ENCODE results near the gene TRPM1. TPM values are rescaled to one million over a fixed set of nuclear protein-coding genes. Genes with fewer than 3 reads are reported as not detected.

Gene TRPM1
- polyA plus RNA-seq, 3 donors: 0.03 to 0.04 TPM; not detected in 1

DNA sequence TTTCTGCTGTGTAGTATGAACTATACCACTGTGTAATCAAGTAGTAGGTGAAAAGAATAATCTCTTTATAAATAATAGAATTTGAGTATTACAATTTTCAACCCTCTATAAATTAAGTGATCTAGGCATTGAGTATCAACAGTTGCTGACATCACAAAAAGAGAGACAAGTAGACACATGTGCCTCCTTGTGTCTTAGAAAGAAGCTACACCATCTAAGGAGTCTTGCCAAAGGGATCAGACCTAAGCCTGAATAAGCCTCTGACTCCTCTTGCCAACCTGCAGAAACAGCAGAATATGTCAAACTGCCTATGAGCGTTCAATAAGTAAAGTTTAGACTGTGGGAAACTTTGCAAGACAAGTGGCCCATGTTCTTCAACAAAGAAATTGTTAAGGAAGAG, 104.3 kb downstream of the TRPM1 start:
- H3K4me1 ChIP-seq (ENCODE audit: control insufficient read depth in 1 of 2, insufficient read depth in 2 of 2, low read length in 2 of 2): peaks cover 0 to 3% of the 10 kb centered on the region in 2 donors
- DNase-seq: no peak
- Mint-ChIP-seq H3K4me1 (peaks cover 9% of the 10 kb centered on the region), H3K4me3 (no peak overlapping the region), H3K9me3 (peaks cover 0 to 6% (median 3%) of the 10 kb centered on the region in 7 donors), H3K27me3 (ENCODE audit: low read depth in 3 of 3) (peaks cover 3 to 8% (median 6%) of the 10 kb centered on the region in 3 donors), H3K36me3 (no peaks in the 10 kb centered on the region), H3K27ac (no peak overlapping the region)
- H4K20me1 ChIP-seq (ENCODE audit: insufficient read depth, low read length): no peaks in the 10 kb centered on the region
- no CpG with 5 or more reads among the region's 1 CpG for WGBS (ENCODE audit: insufficient coverage)
- H3K9ac ChIP-seq (ENCODE audit: insufficient read depth, low read length, poor library complexity, severe bottlenecking): no peak overlapping the region
- H3K9me3 ChIP-seq (replicated peaks in 1 of 2; ENCODE audit: control insufficient read depth in 1 of 2, insufficient read depth in 1 of 2, low read length in 2 of 2): peaks cover 0 to 3% of the 10 kb centered on the region in 2 donors
- H3K4me3 ChIP-seq (replicated peaks in 1 of 3; ENCODE audit: low read depth in 2 of 3, low read length in 3 of 3): no peak overlapping the region
- no peak overlapping the region for H3K4me2 ChIP-seq (replicated peaks; ENCODE audit: extremely low read depth, low read length, poor library complexity, severe bottlenecking)
- TF ChIP-seq, protein P1, sequence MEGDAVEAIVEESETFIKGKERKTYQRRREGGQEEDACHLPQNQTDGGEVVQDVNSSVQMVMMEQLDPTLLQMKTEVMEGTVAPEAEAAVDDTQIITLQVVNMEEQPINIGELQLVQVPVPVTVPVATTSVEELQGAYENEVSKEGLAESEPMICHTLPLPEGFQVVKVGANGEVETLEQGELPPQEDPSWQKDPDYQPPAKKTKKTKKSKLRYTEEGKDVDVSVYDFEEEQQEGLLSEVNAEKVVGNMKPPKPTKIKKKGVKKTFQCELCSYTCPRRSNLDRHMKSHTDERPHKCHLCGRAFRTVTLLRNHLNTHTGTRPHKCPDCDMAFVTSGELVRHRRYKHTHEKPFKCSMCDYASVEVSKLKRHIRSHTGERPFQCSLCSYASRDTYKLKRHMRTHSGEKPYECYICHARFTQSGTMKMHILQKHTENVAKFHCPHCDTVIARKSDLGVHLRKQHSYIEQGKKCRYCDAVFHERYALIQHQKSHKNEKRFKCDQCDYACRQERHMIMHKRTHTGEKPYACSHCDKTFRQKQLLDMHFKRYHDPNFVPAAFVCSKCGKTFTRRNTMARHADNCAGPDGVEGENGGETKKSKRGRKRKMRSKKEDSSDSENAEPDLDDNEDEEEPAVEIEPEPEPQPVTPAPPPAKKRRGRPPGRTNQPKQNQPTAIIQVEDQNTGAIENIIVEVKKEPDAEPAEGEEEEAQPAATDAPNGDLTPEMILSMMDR (IDR thresholded peaks at IDR 0.05): no peak
- H3K36me3 ChIP-seq (replicated peaks in 1 of 2; ENCODE audit: control insufficient read depth in 1 of 2, insufficient read depth in 2 of 2, low read length in 2 of 2): no peaks in the 10 kb centered on the region
- H3K27me3 ChIP-seq (ENCODE audit: control insufficient read depth in 2 of 2, insufficient read depth in 2 of 2, low read length in 2 of 2): no peaks in the 10 kb centered on the region
- intact Hi-C loops (cut with micrococcal nuclease): loop anchor here in 1 of 2 donors (10.0 kb wide), 1 partner anchor 48 kb away; no protein-coding TSS in a partner anchor
- H2AFZ ChIP-seq (ENCODE audit: insufficient read depth, low read depth, low read length, poor library complexity, severe bottlenecking): no peak overlapping the region
- no peaks in the 10 kb centered on the region for H3K79me2 ChIP-seq (ENCODE audit: insufficient read depth, low read length)
- no peak overlapping the region for H3K27ac ChIP-seq (ENCODE audit: low read depth in 1 of 2, low read length in 2 of 2)

DNA sequence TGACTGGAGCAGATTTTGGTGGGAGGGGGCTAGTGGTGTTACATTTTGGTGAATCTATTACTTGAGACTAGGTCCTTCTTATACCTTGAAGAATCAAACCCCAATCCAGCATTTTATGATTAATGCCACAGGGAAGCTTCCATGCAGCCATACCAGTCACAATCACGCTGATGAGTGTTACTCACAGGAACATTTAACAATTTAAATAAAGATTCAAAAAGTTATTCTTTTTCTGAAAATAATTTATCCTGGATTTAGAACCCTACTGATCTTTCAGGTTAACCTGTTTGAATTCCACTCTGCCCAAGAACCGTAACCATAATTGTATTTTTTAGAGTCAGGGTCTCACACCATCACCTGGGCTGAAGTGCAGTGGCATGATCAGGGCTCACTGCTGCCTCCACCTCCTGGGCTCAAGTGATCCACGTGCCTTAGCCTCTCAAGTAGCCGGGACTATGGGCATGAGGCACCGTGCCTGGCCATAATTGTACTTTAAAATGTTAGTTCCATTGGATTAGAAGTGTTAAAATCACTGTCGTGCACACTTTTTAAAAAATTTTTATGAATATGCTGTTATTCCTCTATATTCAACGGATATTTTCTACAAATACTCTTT, 109.2 kb downstream of the TRPM1 start:
- H3K4me1 Mint-ChIP-seq: peaks cover 18% of the 10 kb centered on the region
- H3K4me2 ChIP-seq (replicated peaks; ENCODE audit: extremely low read depth, low read length, poor library complexity, severe bottlenecking): peak overlapping the region; percentile 93
- peaks cover 0 to 3% (median 2%) of the 10 kb centered on the region in 3 donors for H3K27me3 Mint-ChIP-seq (ENCODE audit: low read depth in 3 of 3)
- 92% methylated on average over 1 of the region's 7 CpGs for WGBS (ENCODE audit: insufficient coverage)
- DNase-seq: no peak
- TF ChIP-seq, protein P1 (IDR thresholded peaks at IDR 0.05): no peak
- peaks cover 38% of the 10 kb centered on the region for H3K79me2 ChIP-seq (ENCODE audit: insufficient read depth, low read length)
- no peaks in the 10 kb centered on the region for H3K9me3 ChIP-seq (replicated peaks in 1 of 2; ENCODE audit: control insufficient read depth in 1 of 2, insufficient read depth in 1 of 2, low read length in 2 of 2)
- peaks cover 0 to 3% (median 1%) of the 10 kb centered on the region in 7 donors for H3K9me3 Mint-ChIP-seq
- H3K36me3 Mint-ChIP-seq: peaks cover 11 to 15% of the 10 kb centered on the region in 2 donors
- peak overlapping the region; percentile 57 to 99 (median 87) for H3K4me3 ChIP-seq (replicated peaks in 1 of 3; ENCODE audit: low read depth in 2 of 3, low read length in 3 of 3)
- peak overlapping the region; percentile 75 to 93 (median 86) for H3K27ac Mint-ChIP-seq
- H4K20me1 ChIP-seq (ENCODE audit: insufficient read depth, low read length): peaks cover 30% of the 10 kb centered on the region
- H3K36me3 ChIP-seq (replicated peaks in 1 of 2; ENCODE audit: control insufficient read depth in 1 of 2, insufficient read depth in 2 of 2, low read length in 2 of 2): peaks cover 5 to 11% of the 10 kb centered on the region in 2 donors
- intact Hi-C loops (cut with micrococcal nuclease): loop anchor here in 1 of 2 donors (5.0 to 10.0 kb wide), 2 partner anchors 52 to 335 kb away; partner anchors contain the start of gene KLF13
- no peaks in the 10 kb centered on the region for H3K27me3 ChIP-seq (ENCODE audit: control insufficient read depth in 2 of 2, insufficient read depth in 2 of 2, low read length in 2 of 2)
- peak overlapping the region; percentile 99 for H3K9ac ChIP-seq (ENCODE audit: insufficient read depth, low read length, poor library complexity, severe bottlenecking)
- H3K4me3 Mint-ChIP-seq: peak overlapping the region; percentile 81 to 92
- peaks cover 15 to 28% of the 10 kb centered on the region in 2 donors for H3K4me1 ChIP-seq (ENCODE audit: control insufficient read depth in 1 of 2, insufficient read depth in 2 of 2, low read length in 2 of 2)
- peak overlapping the region; percentile 84 for H2AFZ ChIP-seq (ENCODE audit: insufficient read depth, low read depth, low read length, poor library complexity, severe bottlenecking)
- peak overlapping the region; percentile 51 to 98 for H3K27ac ChIP-seq (ENCODE audit: low read depth in 1 of 2, low read length in 2 of 2)
